AML-193 (cell line): ENCODE results near the gene GPRC5B.

ENCODE experiments used
- DNase-seq, 2 experiments: peaks; one replicate each; lab custom pipeline; 2025; lab: John Stamatoyannopoulos, UW

Gene GPRC5B

DNA sequence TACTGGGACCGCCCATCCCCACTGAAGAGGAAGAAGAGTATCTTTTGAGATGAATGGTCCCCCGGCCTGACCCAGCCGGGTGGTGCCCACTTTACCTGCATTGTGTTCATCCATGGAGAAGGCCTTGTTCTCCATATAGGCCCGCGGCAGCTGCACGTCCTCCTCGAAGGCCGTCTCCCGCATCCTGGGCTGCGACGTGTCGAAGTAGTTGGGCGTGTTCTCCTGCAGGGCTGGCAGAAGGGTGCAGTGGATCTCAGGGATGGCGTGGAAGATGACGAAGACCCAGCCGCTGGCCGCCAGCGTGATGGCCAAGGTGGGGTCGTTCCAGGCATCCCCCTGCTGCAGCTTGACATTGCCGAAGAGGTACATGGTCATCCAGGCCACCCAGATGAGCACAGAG, 12.9 kb downstream of the GPRC5B start:
- DNase-seq, result no peak

DNA sequence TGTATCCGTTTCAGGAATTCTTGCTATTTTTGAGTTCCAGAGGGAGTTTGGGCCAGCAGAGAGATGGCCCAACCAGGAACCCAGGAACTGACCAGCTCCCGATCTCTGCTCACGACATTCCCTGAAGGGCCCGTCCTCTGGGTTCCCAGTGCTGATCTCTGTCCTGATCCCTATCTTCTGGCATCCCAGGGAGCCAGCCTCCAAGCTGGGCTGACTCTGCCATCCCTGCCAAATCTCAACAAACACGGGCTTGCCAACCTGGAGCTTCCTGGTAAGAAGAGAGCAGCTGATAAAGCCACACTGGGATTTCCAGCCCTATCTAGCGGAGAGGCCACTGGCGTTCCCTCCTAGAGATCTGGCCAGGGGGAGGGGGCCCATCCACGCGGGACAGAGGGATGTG, 16.2 kb downstream of the GPRC5B start:
- no peak for DNase-seq

- no peak for DNase-seq
These were observed 20.1 kb downstream of the GPRC5B start for GRCh38 chr16:19864566-19864965.

DNA sequence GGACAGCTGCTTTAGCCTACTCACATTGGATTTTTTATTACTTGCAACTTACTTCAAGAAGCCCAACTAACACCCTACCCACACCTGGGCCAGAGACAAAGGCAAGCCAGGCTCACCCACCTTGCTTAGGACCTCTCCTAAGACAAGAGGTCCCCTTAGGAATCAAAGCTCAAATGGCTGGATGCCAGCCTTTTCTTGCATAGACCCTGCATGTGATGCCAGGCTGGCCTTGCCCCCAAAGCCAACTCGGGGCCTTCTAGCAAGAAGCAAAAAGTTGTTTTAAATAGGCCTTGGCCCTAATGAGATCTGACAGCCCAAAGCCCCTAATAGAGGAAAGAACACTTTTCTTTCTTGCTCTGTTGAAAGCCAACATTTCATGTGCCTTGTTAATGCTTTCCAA, 20.7 kb downstream of the GPRC5B start:
- no peak for DNase-seq

DNA sequence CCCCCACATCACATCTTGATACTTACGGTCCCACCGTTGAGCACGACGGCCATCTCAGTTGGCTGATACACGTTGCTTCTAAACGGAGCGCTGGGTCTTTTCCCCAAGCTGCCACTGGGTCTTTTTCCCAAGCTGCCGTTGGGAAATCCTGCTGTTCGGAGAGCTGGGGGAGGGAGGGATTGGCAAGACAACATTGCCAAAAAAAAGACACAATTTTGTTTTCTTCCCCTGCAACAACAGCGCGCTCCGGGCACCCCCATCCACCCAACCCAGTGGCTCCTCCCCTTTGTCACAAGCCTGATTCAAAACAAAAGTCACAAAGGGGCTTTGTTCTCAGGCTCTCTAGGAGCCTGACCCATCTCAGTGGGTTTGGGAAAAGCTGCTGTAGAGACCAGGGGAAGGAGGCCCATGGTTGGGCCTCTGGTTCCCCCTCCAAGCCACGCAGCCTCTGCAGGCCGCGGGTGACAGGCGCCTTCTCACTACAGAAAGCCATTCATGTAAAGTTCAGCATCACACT, 22.8 kb downstream of the GPRC5B start:
- no peak for DNase-seq

GRCh38 chr16:19861133-19861532, 23.5 kb downstream of the GPRC5B start:
- no peak for DNase-seq

- no peak for DNase-seq
These were observed 24.2 kb downstream of the GPRC5B start for GRCh38 chr16:19860166-19861041.

DNA sequence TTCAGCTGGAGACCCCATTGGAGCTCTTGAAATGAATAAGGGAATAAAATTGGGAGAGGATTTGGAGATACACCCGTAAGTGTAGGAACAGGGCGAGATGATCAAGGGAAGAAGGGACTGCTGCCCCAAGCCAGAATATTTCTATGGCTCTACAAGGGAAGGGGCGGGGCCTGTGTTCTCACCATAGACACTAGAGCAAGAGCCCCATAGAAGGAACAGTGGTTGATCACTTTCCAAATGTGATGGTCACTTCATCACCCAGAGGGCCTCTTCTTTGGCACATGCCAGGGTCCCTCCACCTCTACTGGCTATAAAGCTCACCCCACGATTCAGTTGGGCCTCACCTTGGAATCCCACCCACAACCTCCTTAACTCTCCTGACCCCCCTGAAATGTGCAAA, 25.0 kb downstream of the GPRC5B start:
- DNase-seq, result no peak

- DNase-seq, result no peak
These were observed 25.5 kb downstream of the GPRC5B start for GRCh38 chr16:19859166-19859565.

GRCh38 chr16:19858340-19859018, 26.2 kb downstream of the GPRC5B start:
- no peak for DNase-seq

GRCh38 chr16:19857593-19858339, 26.9 kb downstream of the GPRC5B start:
- no peak for DNase-seq

DNA sequence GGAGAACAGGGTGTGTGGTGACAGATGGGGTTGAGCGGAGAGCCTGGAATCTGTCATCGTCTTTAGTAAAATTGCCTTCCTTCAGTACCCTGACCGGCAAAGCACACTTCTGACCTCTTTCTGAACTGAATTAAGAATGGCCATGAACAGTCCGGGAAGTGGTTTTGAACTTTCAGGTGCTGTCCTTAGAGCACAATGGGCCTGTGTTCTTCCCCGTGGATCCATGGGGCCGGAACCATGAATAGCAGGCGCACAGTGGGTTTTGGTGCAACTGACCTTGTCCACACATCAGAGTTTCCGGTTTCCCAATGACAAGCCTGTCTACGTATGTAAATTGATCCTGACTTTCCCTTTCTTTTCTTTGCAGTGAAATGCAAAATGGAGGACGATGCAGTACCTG, 28.5 kb downstream of the GPRC5B start:
- no peak for DNase-seq

DNA sequence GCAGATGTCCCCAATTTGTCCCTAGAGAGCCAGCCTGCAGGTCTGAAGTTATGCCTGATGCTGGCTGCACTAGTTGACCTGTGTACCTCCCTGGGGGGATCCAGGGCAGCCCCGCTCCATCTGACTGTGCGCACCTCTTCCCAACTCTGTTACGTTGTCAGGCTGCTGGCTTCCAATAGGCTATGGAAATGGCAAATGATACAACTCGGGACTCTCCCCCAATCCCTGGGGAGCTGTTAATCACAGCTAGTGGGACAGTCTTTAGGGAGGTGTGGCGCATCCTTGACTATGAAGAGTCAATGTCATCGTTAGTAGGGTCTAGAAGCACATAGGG, 30.1 kb downstream of the GPRC5B start:
- no peak for DNase-seq

DNA sequence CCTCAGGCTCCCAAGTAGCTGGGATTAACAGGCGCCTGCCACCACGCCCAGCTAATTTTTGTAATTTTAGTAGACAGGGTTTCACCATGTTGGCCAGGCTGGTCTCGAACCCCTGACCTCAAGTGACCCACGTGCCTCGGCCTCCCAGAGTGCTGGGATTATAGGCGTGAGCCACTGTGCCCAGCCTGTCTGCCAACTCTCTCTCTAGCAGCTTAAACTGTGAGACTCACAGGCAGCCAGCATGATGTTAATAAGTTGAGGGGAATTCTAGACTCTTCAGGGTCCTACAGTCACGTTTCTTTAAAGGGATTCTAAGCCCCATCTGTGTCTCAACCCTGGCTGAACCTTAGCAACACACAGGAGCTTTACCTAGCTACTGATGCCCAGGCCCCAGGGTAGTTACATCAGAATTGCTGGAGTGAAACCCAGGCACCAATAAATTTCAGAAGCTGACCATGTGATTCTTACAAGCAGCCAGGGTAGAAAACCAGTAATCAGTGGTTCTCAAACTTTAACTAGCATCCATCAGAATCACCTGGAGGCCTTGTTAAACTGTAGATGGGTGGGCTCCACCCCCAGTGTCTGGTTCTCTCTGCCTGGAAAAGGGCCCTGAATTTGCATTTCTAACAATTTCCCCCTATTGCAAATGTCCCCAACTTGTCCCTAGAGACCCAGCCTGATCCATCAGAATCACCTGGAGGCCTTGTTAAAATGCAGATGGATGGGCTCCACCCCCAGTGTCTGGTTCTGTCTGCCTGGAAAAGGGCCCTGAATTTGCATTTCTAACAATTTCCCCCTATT, 30.7 kb downstream of the GPRC5B start:
- no peak for DNase-seq

DNA sequence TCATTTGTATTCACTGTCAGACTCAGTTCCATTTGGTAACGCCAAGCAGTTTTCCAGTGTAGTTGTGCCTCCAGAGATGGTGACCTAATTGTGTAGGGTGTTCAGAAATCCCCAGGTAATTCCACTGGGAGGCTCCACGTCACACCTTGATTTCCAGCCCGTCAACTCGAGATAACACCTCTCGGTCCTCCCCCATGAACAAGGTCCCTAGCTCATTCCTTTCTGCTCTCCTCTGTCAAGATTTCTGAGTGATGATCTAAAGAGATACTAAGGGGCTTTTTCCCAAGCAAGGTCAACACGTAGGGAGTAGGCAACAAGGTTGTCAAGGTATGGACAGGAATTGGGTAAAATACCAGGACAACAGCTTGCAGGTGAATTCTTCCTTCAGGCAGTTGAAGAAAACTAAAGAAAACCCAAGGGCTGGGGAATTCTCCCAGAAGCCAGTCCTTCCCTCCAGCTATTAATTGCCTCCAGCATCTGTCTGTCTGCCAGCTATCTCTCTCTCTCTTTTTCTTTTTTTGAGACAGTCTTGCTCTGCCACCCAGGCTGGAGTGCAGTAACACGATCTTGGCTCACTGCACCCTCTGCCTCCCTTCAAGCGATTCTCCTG, 31.4 kb downstream of the GPRC5B start:
- no peak for DNase-seq

DNA sequence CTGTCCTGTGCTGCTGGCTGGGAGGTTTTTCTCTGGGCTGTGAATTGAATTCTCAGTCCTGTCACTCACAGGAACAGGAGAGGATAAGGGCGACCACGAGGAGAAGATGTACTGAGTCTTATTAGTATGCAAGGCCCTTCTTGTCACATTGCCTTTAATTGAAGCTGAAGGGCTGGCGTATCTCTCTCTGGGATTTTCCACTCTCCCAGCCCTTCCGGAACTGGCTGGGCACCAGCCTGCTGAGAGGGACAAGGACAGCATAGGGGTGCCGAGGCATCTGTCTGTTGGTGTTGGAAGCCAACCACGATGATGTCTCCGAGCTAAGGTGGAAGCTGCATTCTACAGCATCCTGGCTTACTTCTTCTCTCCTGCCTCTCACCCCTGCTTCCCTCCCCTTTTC, 33.2 kb downstream of the GPRC5B start:
- no peak for DNase-seq

GRCh38 chr16:19850131-19850817, 34.4 kb downstream of the GPRC5B start:
- DNase-seq, result no peak

DNA sequence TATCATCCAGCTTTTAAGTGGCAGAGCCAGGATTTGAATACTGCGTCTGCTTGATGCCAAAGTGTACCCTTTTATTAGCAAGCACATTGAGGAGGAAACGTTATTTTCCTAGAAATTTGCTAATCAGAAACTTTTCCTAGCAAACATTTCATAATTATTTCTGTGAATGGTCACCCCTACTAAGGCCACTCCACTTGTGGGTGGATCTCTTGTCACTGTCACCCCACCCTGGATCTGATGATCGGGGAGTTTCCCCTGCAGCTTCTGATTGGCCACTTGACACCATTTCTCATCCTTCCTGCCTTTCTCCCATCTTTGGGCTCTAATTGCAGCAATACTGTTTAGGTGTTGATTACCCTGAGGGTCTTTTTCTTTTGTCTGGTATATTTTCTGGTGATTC, 35.9 kb downstream of the GPRC5B start:
- no peak for DNase-seq

DNA sequence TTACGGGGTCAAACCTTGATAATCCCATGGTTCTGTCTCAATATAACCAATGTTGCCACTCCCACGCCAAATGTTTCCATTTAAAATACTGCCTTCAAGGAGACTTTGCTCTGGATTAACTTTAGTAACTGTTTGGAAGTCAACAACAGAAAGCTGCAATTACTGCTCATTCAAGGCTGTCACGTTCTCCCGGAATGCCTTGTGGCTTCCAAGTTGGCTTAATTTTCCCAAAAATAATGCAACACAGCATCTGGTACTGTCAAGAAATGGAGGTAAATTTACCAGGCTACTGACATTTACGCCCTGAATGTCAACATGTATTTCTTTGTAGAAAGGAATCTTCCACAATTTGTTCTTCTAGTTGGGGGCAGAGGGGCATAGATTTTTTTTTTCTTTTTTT, 38.2 kb downstream of the GPRC5B start:
- no peak for DNase-seq

DNA sequence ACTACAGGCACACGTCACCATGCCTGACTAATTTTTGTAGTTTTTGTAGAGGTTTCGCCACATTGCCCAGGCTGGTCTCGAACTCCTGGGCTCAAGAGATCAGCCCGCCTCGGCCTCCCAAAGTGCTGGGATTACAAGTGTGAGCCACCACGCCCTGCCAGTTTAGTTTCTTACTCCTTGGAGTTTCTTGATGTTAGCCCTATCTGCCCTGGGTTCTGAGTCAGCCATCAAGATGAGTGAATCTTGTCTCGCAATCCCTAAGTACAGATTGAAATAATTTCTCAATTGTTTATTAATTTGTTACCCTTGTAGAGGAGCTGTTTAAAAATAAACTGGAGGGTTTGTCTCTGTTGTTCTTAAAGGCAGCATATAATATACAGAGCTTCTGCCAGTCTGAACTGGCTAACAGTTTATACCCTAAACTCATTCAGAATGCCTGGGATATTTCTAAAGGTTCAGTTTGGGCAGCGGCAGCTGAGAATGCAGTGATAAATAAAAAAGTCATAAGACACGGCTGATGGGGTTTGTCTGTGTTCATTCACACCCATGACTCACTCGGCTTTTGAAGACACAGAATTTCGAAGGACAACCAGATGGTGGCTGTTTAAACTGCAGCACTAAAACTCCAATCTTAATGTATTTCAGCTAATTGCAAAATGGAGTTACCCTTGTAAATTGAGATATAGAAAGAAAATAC, 39.6 kb downstream of the GPRC5B start:
- DNase-seq, result no peak
